LoVo (cell line): Measurements from ENCODE around the gene DCP1B.
A peak's percentile ranks its signal among the peaks of the same experiment; 100 is the strongest.

ENCODE experiments used
- DNase-seq: peaks from one replicate; pipeline ENCODE4 v3.0.0-alpha.2; 2016; ENCODE audit warnings: low spot score

DCP1B gene

DNA sequence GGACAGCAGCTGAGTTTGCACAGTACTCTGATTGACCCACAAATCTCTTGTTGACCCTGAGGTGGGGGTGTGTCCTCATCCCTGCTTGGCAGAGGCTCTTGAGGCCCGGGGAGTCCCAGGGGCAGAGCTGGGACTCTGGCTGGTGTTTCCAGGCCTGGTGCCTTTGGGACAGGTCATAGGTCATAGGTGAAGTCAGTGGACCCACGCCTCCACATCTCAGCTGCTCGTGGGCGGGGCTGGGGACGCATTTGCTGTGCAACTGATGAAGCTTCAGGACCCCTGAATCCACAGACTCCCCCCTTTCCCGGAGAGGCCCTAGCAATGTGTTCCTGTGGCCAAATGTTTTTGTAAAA, 85.4 kb downstream of the DCP1B start:
- no peak for DNase-seq

DNA sequence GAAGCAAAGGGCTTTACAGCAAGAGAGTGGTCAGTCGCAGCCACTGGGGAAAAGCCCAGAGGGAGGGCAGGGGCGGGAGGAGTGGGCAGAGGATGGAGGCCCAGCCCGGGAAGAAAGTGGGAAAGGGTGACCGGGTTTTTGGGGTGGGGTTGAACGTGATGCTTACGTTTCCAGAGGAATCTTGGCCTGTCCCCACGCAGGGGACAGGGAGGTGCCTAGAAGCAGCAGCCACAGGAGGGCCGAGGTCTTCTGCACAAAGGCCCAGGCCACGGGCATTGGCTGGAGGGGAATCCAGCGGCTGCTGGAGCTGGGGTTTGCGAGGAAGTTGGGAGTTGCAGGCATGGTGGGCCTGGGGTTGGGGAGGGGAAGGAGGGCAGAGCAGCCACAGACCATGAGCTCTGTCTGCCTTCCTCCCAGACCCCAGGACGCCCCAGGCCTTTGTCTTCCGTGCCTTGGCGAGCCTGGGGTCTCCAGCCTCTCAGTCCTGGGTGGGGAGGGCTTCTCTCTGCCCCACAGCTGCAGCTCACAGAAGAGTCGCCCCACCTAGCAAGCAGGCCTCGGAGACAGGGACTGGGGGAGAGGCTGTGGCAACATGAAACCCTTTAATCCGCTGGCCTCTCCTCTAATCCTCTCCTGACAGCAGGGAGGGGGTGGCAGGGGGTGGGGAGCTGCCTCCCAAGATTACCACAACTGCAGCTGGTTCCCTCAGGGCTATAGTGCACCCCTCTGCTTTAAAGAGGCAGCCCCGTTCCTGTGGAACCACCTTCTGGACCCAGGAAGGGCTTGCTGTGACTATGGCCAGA, 86.0 kb downstream of the DCP1B start, which contains the start of gene CACNA2D4:
Gene CACNA2D4 (minus strand): TSS at position 572 of the 803 bp plus-strand sequence. CDS start 179 bp downstream, at position 393.
- DNase-seq: no peak

DNA sequence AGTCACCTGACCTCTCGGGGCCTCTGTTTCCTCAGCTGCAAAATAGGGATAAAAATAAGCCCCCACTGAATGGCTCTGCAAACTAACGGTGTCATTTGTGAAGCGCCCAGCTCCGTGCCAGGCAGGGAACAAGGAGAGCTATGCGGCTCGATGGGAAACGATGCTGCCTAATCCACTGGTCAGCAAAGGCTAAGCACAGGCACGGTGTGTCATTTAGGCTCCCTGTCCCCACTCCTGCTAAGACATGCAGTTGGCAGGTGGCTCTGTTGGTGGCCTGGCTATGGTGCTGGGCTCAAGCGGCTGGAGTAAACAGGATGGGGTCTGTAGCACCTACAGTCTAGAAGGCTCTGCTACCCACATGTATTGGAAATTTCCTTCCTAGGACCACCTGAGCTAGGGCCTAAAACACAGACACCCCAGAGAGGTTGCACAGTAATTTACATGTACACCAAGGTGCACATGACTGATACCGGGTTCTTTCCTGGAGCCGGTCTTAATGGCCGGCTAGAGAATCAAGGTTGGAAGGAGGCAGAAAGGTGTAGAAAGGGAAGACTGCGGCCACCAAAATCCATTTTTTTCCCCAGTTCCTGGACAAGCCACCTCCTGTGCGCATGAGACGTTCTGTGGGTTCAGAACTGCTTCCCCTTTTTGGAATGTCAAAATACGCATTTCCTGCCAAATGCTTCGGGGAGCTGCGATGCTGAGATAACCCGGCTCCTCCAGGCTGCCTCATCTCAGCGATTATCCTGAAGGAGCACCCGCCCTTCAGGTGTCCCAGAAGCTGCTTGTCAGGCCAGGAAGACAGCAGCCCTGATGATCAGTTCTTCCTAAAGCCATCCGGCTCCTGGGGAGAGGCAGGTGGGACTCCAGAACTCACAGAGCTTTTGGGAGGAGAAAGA, 86.8 kb downstream of the DCP1B start:
- no peak for DNase-seq

GRCh38 chr12:1916371-1917171, 87.7 kb downstream of the DCP1B start:
- DNase-seq: no peak

DNA sequence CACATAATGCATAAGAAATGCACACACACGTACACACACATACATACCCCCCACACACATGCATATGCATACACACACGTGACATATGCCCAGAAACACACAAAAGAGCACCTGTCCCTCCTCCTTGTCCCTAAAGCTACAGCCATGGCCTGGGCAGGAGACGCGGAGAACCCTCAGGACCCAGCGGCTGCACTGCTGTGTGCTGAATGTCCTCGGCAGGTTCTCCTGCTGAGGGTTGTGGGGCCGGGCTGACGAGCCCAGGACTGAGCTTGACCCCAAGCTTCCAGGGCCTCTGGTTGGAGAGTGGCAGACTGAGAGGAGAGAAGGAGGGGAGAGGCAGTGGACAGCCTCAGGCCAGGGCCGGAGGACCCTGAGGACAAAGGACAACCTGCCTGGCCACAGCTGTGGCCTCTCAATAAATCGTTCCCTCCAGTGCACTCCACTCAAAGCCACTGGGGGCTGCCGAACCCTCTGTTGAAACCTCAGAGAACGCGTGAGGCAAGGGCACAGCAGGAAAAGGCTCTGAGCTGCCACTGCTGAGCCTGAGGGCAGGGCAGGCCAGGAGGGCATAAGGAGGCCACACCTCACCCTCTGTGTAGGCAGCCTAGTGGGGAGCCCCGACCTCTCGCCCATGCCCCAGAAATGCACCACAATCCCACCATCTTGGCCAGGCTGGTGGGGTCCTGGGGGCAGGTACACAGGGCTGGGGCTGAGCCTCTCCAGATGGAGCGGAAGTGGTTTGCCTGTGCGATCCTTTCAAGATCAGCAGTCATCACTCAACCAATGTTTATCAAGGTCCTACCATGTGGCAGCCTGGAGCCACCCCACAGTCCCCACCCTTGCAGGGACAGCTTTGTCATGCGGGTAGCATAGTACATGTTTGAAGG, 88.9 kb downstream of the DCP1B start:
- no peak for DNase-seq

DNA sequence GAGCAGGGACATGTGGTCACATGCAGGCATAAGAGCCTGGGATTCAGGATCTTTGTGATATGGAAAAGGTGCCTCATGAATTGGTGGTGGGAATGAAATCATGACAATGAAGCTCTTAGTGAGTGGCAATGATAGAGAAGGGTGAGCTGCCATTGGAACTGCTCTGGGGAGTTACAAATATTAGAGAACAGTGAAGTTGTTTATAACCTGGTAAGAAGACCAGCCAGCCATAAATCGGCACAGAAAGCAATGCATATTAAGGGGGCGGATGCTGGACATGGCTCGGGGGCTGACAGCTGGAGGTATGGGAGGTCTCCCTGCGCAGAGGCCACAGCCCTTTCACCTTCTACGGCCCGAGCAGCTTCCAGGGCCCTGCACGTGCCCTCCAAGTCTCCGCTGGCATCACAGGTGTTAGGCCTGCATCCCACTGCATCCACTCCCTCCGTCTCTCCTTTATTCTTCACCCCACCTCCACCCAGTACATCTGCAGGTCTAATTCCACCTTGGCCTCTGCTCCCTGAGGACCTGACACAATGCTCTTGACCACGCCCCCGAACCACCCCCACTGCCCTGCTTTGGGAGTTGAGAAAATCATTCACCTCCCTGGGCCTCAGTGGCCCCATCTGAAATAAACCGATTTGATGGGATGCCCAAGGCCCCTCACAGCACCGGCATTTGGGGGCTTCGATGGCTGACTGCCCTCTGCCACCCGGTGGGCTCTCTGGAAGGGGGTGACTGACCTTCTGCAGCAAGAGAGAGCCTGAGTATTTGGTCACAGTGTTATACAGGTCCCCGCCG, 89.9 kb downstream of the DCP1B start:
- no peak for DNase-seq

DNA sequence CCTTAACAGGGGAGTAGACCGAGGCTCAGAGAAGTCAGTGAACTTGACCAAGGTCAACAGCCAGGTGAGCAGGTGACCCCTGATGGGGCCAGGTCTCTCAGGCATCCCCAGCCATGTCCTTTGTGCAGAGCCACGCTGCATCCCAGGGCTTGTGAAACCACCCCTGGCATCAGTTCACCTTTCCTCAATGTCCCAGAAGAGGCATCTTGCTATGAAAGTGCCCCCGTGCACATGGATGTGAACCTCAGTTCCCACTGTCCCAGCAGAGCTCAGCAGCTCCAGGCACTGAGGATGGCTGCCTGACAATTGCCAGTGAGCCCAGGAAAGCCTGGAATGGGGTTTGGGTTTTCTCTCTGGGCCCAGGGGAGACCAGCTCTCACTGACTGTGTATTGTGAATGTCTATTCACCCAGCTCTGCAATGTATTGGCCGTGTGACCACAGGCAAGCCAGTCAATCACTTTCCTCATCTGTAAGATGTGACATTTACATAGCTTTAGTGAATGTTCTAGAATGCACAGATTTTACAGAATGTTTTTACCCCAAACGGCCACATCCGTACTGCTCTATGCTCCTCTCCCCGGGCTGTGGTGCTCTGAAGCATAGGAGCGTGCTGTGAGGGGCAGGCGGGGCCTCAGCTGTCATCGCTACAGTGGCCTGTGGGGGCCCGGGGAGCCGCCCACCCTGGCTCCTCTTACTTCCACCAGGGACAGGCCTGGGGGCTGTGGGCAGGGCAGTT, 90.7 kb downstream of the DCP1B start:
- DNase-seq: no peak

DNA sequence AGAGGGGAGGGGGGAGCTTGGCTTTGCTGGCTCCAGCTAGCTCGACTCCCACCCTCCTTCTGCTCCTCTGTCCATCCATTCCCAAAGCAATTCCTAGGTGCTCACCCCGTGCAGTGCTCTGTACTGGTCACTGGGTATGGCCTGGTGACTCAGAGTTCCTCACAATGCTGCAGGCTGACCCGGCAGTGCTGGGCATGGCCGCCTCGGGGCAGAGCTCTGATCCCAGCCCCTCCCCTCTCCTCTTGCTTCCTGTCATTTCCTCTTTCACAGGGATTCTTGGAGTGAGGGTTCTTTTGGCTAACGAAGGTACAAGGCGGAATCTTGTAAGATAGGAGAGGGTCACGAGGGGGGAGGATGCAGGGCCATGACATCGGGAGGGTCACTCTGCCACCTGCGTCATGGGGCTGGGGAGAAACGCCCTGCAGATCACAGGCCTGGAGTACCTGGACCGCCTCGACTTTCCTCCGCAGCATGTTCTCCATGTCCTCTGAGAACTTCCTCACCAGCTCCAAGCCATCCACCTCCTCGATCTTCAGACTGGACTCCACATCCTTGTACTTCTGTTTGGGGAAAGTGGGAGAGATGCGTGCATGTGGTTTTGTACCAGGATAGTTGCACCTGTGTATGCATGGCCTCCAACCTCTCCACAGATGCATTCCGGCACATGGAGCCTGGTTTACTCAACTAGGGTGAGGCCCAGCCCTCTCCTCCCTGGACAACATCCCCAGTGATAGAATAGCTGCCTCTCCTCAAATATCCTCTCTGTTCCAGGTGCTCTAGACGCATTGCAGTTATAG, 91.5 kb downstream of the DCP1B start:
- DNase-seq: no peak

DNA sequence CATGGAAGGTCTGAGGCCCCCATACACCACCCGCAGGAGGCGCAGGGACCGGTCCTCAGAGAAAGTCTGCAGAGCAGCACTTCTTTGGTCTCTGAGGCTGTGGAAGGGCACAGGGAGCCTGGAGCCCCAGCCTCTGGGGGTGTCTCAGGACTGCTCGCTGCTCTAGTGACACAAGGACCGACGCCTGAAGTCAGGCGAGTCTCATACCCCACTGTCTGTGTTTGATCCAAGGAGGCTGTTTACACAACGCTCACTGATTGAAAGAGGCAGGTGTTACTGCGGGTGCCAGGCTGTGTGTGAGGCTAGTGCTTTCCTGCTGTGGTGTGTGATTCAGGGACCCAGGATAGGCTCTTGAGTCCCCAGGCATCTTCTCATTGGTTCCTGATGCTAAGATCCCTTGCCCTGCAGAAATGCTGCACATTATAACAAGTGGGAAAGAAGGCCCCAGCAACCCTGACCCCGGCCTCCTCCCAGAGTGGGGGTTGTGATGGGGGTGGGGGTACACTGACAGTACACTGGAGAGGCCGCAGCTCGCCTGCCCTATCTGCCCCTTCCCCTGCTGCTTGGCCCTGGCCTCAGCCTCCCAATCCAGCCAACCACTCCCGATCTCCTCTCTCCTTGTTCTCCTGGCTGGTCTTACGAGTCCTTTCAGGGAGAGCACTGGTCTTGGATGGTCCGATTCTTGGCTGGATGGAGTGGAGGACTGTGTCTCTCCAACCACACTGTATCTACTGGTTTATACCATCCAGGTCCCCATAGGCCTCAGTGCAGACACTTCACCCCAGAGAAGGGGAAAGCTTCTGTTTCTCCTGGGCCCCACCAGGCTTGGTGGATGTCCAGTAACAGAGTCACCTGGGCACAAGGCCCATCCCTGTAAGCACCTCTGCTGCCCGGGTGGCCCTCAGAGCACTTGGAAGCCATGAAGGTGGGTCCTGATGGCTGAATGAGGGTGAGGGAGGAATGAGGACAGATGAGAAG, 92.4 kb downstream of the DCP1B start:
- no peak for DNase-seq

DNA sequence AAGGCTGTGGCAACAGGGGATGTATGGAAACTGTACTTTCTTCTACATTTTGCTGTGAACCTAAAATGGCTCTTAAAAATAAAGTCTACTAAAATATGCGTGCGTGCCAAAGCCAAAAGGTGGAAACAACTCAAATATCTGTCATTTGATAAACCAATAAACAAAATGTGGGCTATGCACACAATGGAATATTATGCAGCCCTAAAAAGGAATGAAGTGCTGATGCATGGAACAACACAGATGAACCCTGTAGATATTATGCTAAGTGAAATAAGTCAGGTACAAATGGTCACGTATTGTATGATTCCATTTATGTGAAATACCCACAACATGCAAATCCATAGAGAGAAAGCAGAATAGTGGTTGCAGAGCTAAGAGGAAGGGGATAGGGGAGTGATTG, 93.8 kb downstream of the DCP1B start:
- no peak for DNase-seq

- DNase-seq: no peak
Measured at GRCh38 chr12:1908758-1909157, 95.5 kb downstream of the DCP1B start.

- DNase-seq: peak; percentile 11
Measured at GRCh38 chr12:1907652-1908611, 96.3 kb downstream of the DCP1B start.

DNA sequence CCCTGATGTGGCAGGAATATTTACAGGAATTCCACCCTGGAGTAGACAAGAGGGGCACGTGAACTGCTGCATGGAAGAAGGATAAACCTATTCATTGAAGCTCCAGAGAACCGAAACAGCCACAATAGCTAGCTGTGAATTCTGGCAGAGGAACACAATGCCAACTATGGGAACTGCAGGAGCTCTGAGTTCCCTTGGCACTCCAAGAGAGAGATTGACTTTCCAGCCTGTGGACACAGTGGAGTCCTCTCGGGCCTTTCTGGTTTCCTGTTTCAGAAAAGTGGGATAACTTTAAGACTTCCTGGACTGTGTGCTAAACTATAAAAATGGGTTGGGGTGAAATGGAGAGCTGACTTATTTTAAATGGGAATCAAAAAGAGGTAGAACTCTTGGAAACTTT, 97.7 kb downstream of the DCP1B start:
- DNase-seq: no peak

GRCh38 chr12:1904875-1905274, 99.4 kb downstream of the DCP1B start:
- no peak for DNase-seq

- DNase-seq: no peak
Measured at GRCh38 chr12:1896964-1897363, 107.3 kb downstream of the DCP1B start.
